ENCODE results near the gene NR6A1.
A peak's percentile ranks its signal among the peaks of the same experiment; 100 is the strongest.

The NR6A1 gene

DNA sequence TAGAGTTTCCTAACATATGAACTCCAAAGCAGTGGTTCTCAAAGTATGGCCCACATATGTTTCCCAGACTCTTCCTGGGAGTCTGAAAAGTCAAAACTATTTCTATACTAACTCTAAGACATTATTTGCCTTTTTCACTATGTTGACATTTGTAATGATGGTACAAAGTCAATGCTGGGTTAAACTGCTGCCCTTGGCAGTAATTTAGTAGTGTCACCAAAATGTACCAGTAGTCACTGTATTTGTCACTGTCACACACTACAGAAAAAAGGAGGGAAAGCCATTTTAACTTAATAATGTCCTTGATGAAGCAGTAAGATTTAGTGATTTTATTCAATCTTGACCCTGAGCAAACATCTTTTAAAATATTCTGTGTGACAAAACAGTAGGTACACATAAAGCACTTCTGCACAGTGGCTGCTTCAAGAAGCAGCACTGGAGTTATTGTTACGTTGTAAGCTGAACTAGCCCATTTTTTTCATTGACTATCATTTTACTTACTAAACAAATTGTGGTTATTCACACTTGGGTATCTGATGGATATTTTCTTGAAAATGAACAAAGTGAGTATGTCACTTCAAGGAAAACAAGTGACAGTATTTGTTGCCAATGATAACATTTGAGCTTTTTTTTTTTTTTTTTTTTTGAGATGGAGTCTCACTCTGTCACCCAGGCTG lies 90.3 kb downstream of the NR6A1 start:
- no peak for DNase-seq

DNA sequence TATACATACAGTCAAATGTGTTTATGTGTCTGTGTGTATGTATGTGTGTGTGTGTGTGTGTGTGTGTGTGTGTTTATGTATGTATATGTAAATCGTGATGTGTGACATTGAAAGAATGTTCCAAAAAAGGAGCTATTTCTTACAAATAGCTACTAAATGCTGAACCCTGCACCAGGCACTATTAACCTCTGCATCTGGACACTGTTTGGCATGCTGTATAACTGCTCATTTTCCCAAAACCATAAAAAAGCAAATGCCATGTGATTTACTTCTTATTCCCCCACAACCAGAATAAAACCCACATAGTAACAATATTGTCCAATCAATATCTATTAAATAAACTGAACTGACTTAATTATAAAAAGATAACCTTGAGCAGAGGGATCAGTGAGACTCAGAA lies 91.1 kb downstream of the NR6A1 start:
- no peak for DNase-seq

DNA sequence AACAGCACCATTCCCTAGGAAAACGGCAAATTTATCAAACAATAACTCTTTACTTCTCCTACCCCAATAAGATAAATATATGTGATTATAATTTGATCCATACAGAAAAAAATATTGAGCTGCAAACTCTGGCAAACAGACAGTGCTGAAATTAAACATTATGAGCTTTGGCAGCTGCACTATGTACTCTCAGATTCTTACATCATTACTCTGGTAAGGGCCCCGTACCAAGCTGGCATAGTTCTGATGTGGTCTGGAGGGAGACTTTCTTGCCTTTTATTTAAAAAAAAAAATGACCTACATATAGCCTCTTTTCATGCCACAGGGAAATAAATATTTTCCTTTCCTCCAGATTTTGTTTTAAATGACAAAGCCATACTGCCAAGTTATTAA lies 95.0 kb downstream of the NR6A1 start:
- DNase-seq, result no peak

DNA sequence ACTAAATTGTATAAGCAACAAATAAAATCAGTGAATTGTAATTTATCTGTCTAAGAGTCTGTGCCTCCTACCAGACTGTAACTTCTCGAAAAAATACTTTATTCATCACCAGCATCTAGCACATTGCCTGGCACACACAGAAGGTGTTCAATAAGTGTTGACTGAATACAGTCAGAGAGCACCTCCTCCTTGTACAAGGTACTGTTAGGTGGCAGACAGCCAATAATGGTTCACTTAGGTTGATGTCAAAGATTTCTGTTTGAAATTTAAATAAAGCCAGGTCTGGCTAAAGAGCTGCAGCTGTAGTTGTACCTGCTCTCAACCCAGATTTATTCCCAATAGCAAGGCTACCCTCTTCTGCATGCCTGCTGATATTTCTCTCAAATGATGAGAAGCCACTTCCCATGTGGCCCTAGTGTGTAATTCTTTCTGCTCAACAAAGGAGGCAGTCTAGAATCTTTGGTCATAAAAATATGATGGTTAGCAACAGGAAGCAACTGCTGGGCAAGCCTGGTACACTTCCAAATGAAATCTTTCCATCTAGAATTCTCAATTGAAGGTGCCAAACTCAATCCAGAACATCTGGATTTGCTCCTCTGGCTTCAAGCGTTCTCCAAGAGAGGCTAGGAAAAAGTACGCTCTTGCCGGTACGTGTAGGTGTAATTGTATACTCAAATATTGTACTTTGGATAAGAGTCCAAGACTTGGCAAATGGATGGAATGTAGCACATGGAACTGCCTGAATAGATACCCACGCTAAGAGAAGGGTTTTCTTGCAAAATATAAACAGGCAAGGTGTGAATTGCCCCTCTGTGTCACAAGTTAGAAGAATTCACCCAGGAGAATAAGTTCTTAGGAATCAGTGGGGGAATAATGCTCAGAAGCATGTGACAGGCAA lies 95.6 kb downstream of the NR6A1 start:
- no peak for DNase-seq

GRCh38 chr9:124674651-124675050 lies 96.5 kb downstream of the NR6A1 start:
- DNase-seq, result no peak

DNA sequence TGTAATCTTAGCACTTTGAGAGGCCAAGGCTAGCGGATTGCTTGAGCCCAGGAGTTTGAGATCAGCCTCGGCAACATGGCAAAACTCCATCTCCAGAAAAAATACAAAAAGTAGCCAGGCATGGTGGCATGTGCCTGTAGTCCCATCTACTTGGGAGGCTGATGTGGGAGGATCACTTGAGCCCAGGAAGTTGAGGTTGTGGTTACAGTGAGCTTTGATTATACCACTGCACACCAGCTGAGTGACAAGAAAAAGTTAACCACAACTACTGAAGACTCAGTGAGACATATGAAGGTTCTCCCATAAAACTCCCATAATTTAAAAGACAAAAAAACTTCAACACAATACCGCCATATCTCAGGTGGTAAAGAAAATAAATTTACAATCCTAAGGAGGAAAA lies 98.0 kb downstream of the NR6A1 start:
- DNase-seq, result no peak

DNA sequence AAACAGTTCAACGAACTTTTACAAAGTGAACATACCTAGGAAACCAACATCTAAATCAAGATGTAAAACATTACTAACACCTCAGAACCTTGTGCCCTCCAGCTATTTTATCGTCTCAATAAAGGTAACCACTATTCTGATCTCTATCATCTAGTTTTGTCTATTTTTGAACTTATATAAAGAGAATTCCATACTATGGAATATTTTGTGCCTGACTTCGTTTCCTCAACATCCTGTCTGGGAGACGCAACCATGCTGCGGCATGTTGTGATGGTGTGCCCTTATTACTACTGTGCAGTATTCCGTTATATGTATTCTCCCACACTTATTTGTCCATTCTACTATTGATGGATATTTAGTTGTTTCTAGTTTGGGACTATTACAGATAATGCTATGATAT lies 99.2 kb downstream of the NR6A1 start:
- no peak for DNase-seq

DNA sequence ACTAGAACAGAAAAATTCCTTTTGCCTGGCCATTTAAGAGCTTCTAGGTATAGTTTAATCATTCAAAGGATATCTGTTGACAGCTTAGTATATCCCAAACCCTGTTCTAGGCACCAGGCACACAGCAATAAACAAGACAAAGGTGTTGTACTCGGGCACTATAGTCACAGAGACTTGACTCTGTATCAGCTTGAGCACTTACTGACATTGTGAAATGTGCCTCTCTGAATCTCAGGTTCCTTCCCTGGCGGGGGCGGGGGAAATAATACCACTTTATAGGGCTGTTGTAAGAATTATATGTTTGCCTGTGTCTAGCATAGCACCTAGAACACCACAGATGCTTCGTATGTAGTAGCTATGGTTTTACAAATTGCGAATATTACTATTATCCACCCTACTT lies 104.5 kb downstream of the NR6A1 start:
- no peak for DNase-seq

GRCh38 chr9:124665391-124666058 lies 105.6 kb downstream of the NR6A1 start:
- DNase-seq, result no peak

DNA sequence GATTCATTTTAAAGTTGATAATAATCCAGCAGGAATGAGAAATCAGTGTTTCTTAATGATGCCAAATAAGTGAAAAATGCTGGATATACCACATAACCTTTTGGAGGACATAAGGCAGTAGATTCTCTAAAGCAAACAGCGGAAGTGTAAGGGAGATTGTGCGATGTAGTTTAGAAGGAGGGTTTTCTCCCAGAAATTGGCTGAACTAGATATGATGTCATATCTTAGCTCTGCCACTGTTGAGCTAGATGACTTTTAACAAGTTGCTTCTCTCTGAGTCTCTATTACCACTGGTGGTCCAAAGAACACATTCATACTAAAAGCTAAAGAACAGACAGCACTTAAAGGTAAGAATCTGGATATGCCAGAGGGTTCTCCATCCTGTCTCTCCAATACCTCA lies 107.0 kb downstream of the NR6A1 start:
- no peak for DNase-seq

GRCh38 chr9:124663046-124663961 lies 107.8 kb downstream of the NR6A1 start:
- DNase-seq, result no peak

- no peak for DNase-seq
Measured at GRCh38 chr9:124662561-124662960, 108.5 kb downstream of the NR6A1 start.

GRCh38 chr9:124661271-124661670 lies 109.8 kb downstream of the NR6A1 start:
- peak; percentile 31 for DNase-seq

DNA sequence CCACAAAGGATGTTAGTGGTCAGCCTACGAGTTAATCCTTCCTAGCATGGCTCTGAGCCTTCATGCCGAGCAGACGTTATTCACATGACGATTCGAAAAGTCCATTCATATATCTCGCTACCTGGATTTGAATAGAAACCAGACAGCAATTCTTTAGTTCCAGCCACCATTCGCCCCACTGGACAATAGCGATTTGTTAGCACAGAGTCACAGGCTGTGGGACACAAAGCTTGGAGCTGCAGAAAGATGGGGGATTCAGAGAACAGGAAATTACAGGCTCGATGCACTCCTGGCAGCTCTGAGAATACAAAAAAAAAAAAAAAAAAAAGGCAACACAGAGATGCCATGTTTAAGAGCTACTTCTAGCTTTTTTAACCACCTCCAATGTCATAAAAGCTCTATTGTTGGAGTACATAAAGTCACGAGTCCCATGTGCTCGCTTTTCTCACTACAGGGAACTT lies 110.7 kb downstream of the NR6A1 start:
- peak; percentile 51 for DNase-seq

- peak; percentile 70 for DNase-seq
Measured at GRCh38 chr9:124659099-124659659, 111.9 kb downstream of the NR6A1 start.

- DNase-seq, result peak; percentile 92
Measured at GRCh38 chr9:124658165-124659017, 112.7 kb downstream of the NR6A1 start.

- no peak for DNase-seq
Measured at GRCh38 chr9:124657516-124657915, 113.6 kb downstream of the NR6A1 start.

DNA sequence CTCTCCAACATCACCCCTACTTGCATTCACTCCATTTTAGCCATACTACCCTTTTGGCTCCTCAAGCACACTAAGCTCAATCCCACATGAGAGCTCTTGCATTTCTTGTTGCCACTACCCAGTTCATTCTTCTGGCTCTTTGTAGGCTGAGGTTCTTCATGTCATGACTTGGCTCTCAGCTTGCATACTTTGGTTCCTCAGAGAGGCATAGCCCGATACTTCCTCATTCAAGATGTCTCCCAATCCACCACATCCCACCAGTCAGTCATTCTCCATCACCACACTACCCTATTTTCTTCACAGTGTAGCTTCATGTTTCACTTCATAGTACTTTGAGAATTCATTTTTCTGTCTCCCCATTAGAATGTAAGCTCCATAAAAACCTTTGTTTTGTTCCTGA lies 116.7 kb downstream of the NR6A1 start:
- DNase-seq, result no peak

- no peak for DNase-seq
Measured at GRCh38 chr9:124652615-124653393, 118.3 kb downstream of the NR6A1 start.

GRCh38 chr9:124652203-124652602 lies 118.9 kb downstream of the NR6A1 start:
- DNase-seq, result no peak
